ENCODE results near the gene SHB.
A peak's percentile ranks its signal among the peaks of the same experiment; 100 is the strongest.

SHB gene

DNA sequence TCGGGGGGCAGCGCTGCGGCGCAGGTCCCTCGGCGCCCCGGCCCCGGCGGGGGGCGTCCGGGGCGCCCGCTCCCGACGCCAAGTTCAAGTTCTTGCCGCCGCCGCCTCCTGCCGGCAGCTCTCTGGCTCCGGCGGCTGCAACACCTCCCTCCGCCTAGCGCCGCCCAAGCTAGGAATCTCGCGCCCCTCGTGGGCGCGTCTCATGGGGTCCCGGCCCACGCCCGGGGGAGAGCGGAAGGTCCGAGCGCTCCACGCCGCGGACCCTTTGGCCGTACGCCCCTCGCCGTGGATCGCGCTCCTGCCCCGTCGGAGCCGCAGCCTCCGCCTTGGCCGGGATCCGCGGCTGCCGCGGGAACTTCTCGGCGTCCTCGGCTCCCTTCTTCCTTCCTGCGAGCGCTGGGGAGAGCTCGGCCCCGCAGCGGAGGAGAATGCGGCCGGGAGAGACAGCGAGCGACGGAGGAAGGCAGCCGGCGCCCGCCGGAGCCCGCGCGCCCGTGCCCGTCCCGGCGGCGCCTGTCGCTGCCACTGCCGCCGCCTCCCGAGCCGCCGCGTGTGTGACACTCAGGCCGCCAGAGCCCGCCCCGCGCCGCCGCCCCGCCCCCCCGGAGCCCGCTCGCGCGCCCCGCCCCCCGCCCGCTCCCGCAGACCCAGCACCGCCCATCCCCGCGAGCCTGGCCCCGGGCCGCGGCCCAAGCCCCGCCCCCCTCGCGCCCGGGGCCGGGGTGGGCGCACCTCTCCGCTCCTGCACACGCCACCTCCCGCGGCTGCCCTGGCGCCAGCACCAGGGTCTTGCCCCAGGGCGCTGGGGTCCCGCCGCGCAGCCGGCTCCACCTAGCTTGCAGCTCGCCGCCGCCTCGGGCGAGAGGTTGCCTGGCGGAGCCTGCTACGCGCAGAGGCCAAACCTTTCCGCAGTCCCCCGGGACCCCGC lies at the start of gene SHB:
SHB (minus strand) TSS at position 527 of the 928 bp plus-strand sequence. CDS start 582 bp downstream, outside the sequence.
- peak; percentile 74 for DNase-seq

DNA sequence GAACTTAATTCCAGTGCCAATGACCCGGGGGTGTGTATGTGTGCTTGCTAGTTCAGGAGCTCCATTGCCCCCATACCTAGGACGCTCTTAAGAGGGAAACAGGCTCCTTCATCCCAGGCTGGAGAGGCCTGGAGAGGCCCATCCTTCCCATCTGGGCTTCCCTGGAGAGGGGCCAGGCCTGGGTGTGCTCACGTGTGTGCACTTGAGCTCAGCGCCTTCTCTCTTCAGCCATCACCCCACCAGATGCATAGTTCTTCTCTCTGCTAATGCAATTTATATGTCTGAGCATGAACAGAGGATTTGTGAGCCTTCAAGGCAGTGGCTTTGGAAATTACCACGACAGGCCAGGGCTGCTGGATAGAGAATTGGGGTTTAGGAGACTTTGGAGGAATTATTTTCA lies 48.6 kb upstream of the SHB start:
- DNase-seq = no peak

DNA sequence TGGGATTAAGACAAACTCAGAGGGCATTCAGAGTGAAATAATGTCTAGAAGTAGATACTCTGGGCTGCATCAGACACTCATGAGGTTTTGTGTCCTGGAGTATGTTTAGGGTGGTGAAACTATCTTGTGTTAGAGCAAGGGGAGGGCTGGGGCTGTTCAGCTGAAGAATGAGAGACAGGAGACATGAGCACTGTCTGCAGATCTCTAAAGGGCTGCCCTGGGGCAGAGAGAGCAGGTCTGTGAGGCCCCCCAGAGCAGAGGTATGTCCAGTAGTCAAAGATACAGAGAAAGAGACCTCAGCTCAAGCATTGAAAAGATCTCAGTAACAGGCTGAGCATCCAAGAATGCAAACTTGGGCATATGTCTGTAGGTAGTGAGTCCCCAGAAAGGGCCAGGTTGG lies 45.9 kb upstream of the SHB start:
- no peak for DNase-seq

DNA sequence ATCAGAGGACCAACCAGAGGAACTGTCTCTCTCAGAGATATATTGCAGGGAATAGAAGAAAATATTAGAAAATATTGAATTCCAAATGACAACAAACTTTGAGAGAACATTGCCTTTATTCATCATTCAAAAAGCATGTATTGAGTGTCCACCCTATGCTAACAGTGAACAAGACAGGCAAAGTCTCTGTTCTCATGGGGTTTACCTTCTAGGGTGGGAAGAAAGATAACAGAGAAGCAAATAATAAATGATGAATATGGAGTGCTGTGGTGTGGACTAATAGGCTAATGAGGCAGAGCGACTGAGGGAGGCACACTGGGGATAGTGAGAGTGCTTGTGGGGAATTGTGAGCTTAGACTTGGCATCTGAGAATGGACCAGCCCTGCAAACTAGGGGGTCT lies 43.4 kb upstream of the SHB start:
- DNase-seq = no peak

DNA sequence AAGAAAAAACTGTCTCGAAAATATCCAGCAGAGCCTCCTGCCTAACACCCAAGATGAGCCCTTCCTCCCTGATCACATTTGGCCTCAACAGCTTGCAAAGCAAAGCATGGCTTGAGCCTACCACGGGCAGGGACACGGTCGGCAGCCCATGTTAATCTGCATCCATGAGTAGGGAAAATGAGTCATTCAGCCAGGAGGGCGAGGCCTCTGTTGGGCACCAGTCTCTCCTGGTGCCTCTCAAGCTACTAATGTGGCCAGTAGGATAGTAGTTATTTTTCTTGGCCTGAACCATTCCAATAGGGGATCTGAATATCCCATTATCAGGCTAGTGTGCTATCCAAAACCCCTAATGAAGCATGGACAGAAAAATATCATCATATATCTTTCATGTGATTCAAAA lies 43.0 kb upstream of the SHB start:
- no peak for DNase-seq

DNA sequence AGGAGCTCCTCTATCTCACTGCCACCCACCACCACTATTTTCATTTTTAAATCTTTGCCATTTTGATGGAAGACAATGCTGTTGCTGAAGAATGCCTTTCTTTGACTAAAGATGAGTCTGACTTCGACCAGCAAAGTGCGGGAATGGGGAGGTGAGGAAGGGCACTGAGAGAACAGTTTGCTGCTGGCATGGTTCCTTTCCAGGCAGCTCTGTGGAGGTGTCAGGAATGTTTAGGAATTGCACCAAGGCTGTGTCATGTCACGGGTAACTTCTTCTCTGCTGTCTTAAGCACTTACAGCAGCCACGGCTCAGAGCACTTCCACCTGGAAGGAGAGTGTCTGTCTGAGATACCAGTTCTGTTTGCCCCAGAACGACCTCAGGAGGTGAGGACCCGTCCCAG lies 41.4 kb upstream of the SHB start:
- DNase-seq = no peak

GRCh38 chr9:38109601-38110000 lies 40.6 kb upstream of the SHB start:
- no peak for DNase-seq

DNA sequence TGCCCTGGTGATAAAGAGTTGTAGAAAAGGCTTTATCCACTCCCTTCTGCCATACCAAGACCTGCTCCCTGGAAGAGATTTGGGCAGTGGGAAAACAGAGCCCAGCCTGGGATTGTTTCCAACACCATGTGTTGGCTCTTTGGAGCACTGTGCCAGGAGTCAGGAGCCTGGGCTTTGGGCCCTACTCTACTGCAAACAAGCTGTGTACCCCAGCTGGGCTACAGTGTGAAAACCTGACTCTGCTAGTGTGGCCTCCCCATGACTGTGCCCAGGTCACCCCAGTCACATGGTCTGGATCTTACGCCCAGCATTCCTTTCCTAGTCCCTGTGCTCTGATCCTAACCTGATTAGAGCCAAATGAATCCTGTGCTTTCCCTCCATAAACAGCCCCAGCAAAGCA lies 39.3 kb upstream of the SHB start:
- no peak for DNase-seq

DNA sequence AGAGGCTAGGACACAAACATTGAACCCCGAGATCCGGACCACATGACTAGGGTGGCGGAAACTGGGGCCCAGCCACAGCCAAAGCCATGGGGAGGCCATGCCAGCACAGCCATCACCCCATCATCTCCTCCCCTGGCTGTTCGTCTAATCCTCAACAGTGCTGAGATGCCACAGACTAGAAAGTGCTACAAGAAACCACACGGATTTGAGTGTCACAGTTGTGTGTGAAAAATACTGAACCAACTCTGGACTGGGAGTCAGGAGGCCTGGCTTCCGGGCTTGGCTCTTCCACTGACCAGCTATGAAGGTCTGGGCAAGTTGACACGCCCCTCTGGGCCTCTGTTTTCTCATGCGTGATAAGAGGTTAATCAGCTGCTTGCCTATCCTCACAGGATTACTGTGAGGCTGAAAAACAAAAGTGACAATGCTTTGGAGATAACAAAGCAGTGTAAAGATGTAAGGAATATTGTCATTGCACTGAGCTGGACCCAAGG lies 38.8 kb upstream of the SHB start:
- no peak for DNase-seq

- DNase-seq = no peak
These were observed 38.4 kb upstream of the SHB start for GRCh38 chr9:38107405-38107804.

DNA sequence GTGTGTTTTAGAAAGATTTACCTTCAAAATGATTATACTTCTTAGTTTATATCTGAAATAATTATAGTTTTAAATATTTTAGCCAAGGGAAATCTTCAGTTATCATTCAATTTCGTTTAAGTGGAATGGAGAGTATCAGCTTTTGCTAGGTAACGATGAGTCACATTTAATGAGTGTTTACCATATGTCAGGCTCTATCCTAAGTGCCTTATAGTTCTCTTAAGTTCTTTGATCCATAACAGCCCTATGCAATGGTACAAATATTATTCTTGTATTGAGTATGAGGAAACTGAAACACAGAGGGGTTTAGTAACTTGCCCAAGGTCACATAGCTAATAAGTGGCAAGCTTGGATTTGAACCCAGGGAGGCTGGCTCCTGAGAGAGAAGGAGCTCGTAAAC lies 37.5 kb upstream of the SHB start:
- no peak for DNase-seq

- DNase-seq = no peak
These were observed 34.3 kb upstream of the SHB start for GRCh38 chr9:38103340-38103739.

- no peak for DNase-seq
These were observed 32.4 kb upstream of the SHB start for GRCh38 chr9:38101423-38101822.

DNA sequence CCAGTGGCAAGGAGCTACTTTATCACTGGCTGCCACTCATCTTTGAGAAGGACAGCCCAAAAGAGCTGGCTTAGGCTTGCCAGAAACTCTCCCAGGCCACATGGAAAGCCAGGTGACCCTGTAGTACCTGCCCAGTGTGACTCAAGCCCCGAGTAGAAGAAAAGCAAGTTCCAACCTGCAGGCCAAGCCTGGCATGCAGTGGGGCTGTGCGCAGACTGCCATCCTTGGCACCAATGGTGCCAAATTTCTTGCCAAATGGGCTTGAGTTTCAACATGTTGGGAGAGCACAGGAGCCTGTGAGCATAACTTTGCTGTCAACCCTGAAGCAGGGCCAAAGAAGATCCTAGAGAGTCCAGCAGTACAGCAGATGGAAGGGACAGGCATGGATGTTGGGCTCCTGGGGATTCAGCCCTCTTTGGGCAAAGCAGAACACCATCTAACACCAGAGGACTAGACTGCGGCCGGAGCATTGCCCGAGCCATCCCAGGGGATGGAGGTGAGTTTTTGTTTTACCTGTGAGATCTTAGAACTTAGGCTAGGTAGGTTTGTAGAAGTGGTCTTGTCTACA lies 27.3 kb upstream of the SHB start:
- no peak for DNase-seq

GRCh38 chr9:38094165-38094564 lies 25.1 kb upstream of the SHB start:
- no peak for DNase-seq

DNA sequence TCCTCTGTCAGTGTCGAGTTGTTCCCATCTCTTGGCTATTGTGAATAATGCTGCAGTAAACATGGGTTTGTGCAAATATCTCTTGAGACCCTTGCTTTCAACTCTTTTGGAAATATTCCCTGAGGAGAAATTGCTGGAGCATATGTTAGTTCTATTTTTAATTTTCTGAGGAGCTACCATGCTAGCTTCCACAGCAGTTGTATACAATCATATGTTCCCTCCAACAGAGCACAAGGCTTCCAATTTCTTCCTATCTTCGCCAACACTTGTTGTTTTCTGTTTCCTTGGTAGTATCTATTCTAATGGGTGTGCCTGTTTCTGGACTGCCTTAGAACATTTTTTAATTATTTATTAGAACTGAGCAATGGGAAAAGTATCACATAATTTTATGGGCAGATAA lies 23.6 kb upstream of the SHB start:
- DNase-seq = no peak

DNA sequence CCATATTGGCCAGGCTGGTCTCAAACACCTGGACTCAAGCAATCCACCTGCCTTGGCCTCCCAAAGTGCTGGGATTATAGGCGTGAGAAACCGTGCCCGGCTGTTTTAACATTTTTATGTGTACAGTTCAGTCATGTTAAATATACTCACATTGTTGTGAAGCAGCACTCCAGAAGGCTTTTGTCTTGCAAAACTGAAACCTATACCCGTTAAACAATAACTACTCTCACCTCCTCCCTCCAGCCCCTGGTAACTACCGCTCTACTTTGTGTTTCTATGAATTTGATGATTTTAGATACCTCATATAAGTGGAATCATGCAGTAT lies 23.1 kb upstream of the SHB start:
- no peak for DNase-seq

DNA sequence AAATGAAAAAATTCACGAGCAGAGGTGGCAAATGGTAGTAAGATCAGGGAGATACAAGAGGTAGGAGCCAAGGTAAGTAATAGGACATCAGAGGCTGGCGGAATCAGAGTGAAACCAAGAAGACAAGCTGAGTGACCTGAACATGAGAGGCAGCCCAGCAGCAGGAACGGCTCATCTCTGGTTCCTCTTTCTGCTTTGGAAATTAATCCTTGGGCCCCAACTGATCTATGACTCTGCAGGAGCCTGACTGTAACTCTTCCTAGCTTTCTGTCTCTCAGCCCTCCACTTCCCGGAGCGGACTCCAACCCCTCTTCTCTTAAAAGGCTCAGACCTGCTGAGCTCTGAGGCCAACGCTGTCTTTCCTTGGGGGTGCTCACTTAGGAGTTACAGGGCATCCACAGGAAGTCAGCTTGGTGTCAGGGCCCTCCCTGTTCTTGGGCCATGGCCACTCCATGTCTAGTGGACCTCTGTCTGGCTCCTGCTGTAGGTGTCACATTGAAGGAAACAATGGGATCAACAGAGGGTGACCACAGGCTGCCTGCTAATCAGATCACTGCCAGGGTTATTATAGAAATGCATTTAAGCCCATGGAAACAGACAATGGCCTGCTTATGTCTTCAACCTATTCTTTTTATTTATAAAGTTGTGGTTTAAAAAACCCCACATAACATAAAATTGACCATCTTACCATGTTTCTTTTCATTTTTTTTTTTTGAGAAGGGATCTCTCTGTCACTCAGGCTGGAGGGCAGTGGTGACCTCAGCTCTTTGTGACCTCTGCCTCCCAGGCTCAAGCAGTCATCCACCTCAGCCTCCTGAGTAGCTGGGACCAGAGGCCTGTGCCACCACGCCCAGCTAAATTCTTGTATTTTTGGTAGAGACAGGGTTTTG lies 22.5 kb upstream of the SHB start:
- peak; percentile 59 for DNase-seq

- DNase-seq = no peak
These were observed 21.1 kb upstream of the SHB start for GRCh38 chr9:38090170-38090569.

GRCh38 chr9:38089387-38090165 lies 20.5 kb upstream of the SHB start:
- DNase-seq = no peak

- DNase-seq = peak; percentile 43
These were observed 19.2 kb upstream of the SHB start for GRCh38 chr9:38088006-38088925.

- no peak for DNase-seq
These were observed 17.5 kb upstream of the SHB start for GRCh38 chr9:38086496-38086895.
